LHCN-M2 (cell line): ENCODE measurements around the gene HCLS1. TPM values are rescaled to one million over a fixed set of nuclear protein-coding genes. Genes with fewer than 3 reads are reported as not detected.
A peak's percentile ranks its signal among the peaks of the same experiment; 100 is the strongest.
"Not testable (repeated sequence)": the region's sequence is repeated elsewhere in the genome, so short reads cannot be mapped to it uniquely, and the experiment has no call there.

Source experiments
- DNase-seq: peaks from one replicate; pipeline ENCODE4 v3.0.0-alpha.2; 2012; ENCODE audit warnings: low read depth
- polyA plus RNA-seq: library from polyadenylated mRNA; unstranded; fragments of >200 nt; gene quantifications from one replicate; pipeline ENCODE4 v1.2.1, GENCODE V29; 2012; ENCODE audit warnings: missing spikeins
- total RNA-seq: library from RNA; depleted of rRNA; stranded (reverse); fragments of >200 nt; gene quantifications from 2 replicates; pipeline ENCODE4 v1.2.3, GENCODE V29; 2014; rRNA removed

Gene HCLS1
- total RNA-seq, result not detected in 2 replicates
- polyA plus RNA-seq, result not detected

GRCh38 chr3:121660356-121661171, at the start of gene HCLS1:
Gene HCLS1, minus strand, starts transcription at chr3:121660903. Its CDS starts 2,556 bp downstream, at chr3:121658347.
- DNase-seq, result no peak

GRCh38 chr3:121710347-121710746, 49.6 kb upstream of the HCLS1 start:
- no peak for DNase-seq

GRCh38 chr3:121707531-121708273, 47.0 kb upstream of the HCLS1 start:
- peak; percentile 24 for DNase-seq

GRCh38 chr3:121705541-121705940, 44.8 kb upstream of the HCLS1 start:
- DNase-seq, result no peak

- DNase-seq, result no peak
Observed at GRCh38 chr3:121703973-121704372, 43.3 kb upstream of the HCLS1 start.

GRCh38 chr3:121698901-121699300, 38.2 kb upstream of the HCLS1 start:
- DNase-seq, result no peak

- no peak for DNase-seq
Observed at GRCh38 chr3:121698476-121698875, 37.8 kb upstream of the HCLS1 start.

GRCh38 chr3:121696186-121696585, 35.5 kb upstream of the HCLS1 start:
- no peak for DNase-seq

GRCh38 chr3:121692010-121692699, 31.5 kb upstream of the HCLS1 start:
- no peak for DNase-seq

- DNase-seq, result no peak
Observed at GRCh38 chr3:121690777-121691405, 30.2 kb upstream of the HCLS1 start.

GRCh38 chr3:121688747-121689146, 28.0 kb upstream of the HCLS1 start:
- not testable (repeated sequence) for DNase-seq

- no peak for DNase-seq
Observed at GRCh38 chr3:121681792-121682191, 21.1 kb upstream of the HCLS1 start.

- DNase-seq, result no peak
Observed at GRCh38 chr3:121677141-121677540, 16.4 kb upstream of the HCLS1 start.

- no peak for DNase-seq
Observed at GRCh38 chr3:121670676-121671075, 10.0 kb upstream of the HCLS1 start.

GRCh38 chr3:121667333-121667732, 6.6 kb upstream of the HCLS1 start:
- no peak for DNase-seq

- DNase-seq, result no peak
Observed at GRCh38 chr3:121665488-121665887, 4.8 kb upstream of the HCLS1 start.

GRCh38 chr3:121663171-121663847, 2.6 kb upstream of the HCLS1 start:
- DNase-seq, result no peak

- DNase-seq, result no peak
Observed at GRCh38 chr3:121662742-121663141, 2.0 kb upstream of the HCLS1 start.

- no peak for DNase-seq
Observed at GRCh38 chr3:121661376-121661775, 673 bp upstream of the HCLS1 start.

GRCh38 chr3:121659586-121659985, 1.1 kb downstream of the HCLS1 start:
- DNase-seq, result no peak
